PC-9 (cell line): ENCODE measurements around the gene HOATZ. TPM values are rescaled to one million over a fixed set of nuclear protein-coding genes. Genes with fewer than 3 reads are reported as not detected.
A peak's percentile ranks its signal among the peaks of the same experiment; 100 is the strongest.

ENCODE experiments used
- BruUV-seq: library from RNA; stranded (reverse); fragments of 400-500 nt; replicated peaks from 2 replicates; lab custom pipeline; 2021; lab: Mats Ljungman, UMichigan
- CTCF ChIA-PET: fragments of 300-600 bp; sonication (Branson Sonifier 250); formaldehyde crosslinking; loops from one replicate; lab custom pipeline; 2022; ENCODE audit warnings: antibody characterized with exemption; lab: Charles Lee
- POLR2A ChIA-PET: fragments of 300-600 bp; sonication (Branson Sonifier 250); formaldehyde crosslinking; loops from one replicate; lab custom pipeline; 2022; ENCODE audit warnings: antibody characterized with exemption; ENCODE audit not compliant: unreplicated experiment; lab: Charles Lee
- DNase-seq, 2 experiments: peaks; one replicate each; pipeline versions ENCODE4 v3.0.0 to v3.0.0-alpha.2; 2015 to 2022; ENCODE audit warnings: mixed read lengths in 1 of 2
- H2AFZ ChIP-seq: fragments of 200-600 bp; sonication (generic); 2 replicates; pipeline ENCODE4 v1.8.1; 2017; ENCODE audit warnings: antibody characterized with exemption
- H3F3A ChIP-seq: fragments of 200-600 bp; sonication (generic); 2 replicates; pipeline ENCODE4 v1.8.1; 2017; ENCODE audit warnings: antibody characterized with exemption, mild to moderate bottlenecking, low read depth; ENCODE audit not compliant: insufficient read depth
- H3K27ac ChIP-seq: fragments of 200-600 bp; sonication (generic); 2 replicates; pipeline ENCODE4 v1.6.1; 2016; ENCODE audit warnings: mixed run types
- H3K27me3 ChIP-seq: fragments of 200-600 bp; sonication (generic); 2 replicates; pipeline ENCODE4 v1.6.1; 2016; ENCODE audit warnings: low read depth, mixed run types; ENCODE audit not compliant: insufficient read depth
- H3K36me3 ChIP-seq: fragments of 200-600 bp; sonication (generic); 2 replicates; pipeline ENCODE4 v1.6.1; 2016; ENCODE audit warnings: low read depth, mixed run types
- H3K4me1 ChIP-seq: fragments of 200-600 bp; sonication (generic); replicated peaks from 2 replicates; pipeline ENCODE4 v1.6.1; 2016; ENCODE audit warnings: mixed run types; ENCODE audit not compliant: insufficient read depth
- H3K4me2 ChIP-seq: fragments of 200-600 bp; sonication (generic); 2 replicates; pipeline ENCODE4 v1.6.1; 2017; ENCODE audit warnings: mixed run types
- H3K4me3 ChIP-seq: fragments of 200-600 bp; sonication (generic); 2 replicates; pipeline ENCODE4 v1.6.1; 2016; ENCODE audit warnings: mixed run types
- H3K79me2 ChIP-seq: fragments of 200-600 bp; sonication (generic); 2 replicates; pipeline ENCODE4 v1.6.1; 2017; ENCODE audit warnings: low read depth, mixed run types
- H3K9me2 ChIP-seq: fragments of 200-600 bp; sonication (generic); 2 replicates; pipeline ENCODE4 v1.8.1; 2017; ENCODE audit warnings: mild to moderate bottlenecking; ENCODE audit not compliant: insufficient read depth
- H3K9me3 ChIP-seq: fragments of 200-600 bp; sonication (generic); 2 replicates; pipeline ENCODE4 v1.8.1; 2016; ENCODE audit warnings: low read depth; ENCODE audit not compliant: insufficient read depth
- H4K20me1 ChIP-seq: fragments of 200-600 bp; sonication (generic); 2 replicates; pipeline ENCODE4 v1.8.1; 2017; ENCODE audit not compliant: insufficient read depth
- CTCF ChIP-seq: fragments of 200-600 bp; sonication (generic); conservative IDR thresholded peaks from 2 replicates; pipeline ENCODE4 v1.6.1; 2017; ENCODE audit warnings: mixed run types, antibody characterized with exemption, mild to moderate bottlenecking, moderate library complexity
- EZH2 ChIP-seq: fragments of 200-600 bp; sonication (generic); IDR thresholded peaks from 2 replicates; pipeline ENCODE4 v1.8.0; 2017; ENCODE audit warnings: antibody characterized with exemption, low read depth
- intact Hi-C: fragments of 100-400 bp; cut with micrococcal nuclease; formaldehyde crosslinking; loops from one replicate; pipeline ENCODE4 v1.10.0; 2022; ENCODE audit not compliant: unreplicated experiment
- total RNA-seq: library from RNA; stranded (reverse); gene quantifications from 2 replicates; pipeline ENCODE4 v1.2.3, GENCODE V29; 2021

Gene HOATZ
- total RNA-seq, 1 experiment from 2014 or later = not detected

GRCh38 chr11:111559800-111560464, 45.4 kb downstream of the HOATZ start:
- no peak for TF ChIP-seq EZH2
- TF ChIP-seq CTCF = no peak
- no peaks in the 10 kb centered on the region for H3K27me3 ChIP-seq
- H4K20me1 ChIP-seq = no peaks in the 10 kb centered on the region
- H3K9me3 ChIP-seq = peaks cover 12% of the 10 kb centered on the region
- no peak overlapping the region for H3K4me2 ChIP-seq
- peaks cover 34% of the 10 kb centered on the region for H3F3A ChIP-seq
- peaks cover 36% of the 10 kb centered on the region for H3K4me1 ChIP-seq
- no peak for DNase-seq
- no peak overlapping the region for H3K27ac ChIP-seq
- no TSS peak for BruUV-seq
- no peaks in the 10 kb centered on the region for H3K79me2 ChIP-seq
- no peaks in the 10 kb centered on the region for H3K9me2 ChIP-seq
- no peak overlapping the region for H2AFZ ChIP-seq
- intact Hi-C loops = loop anchor here (5.0 kb wide), 1 partner anchor 597 kb away; no protein-coding TSS in a partner anchor
- peaks cover 14% of the 10 kb centered on the region; the same call in 1 of the 2 replicates for H3K36me3 ChIP-seq
- H3K4me3 ChIP-seq = no peak overlapping the region
- CTCF ChIA-PET = no interaction called here
- POLR2A ChIA-PET = no interaction called here

- Histone ChIP-seq H3K4me2 (peak overlapping the region; percentile 32; the same call in 1 of the 2 replicates), H3K79me2 (no peaks in the 10 kb centered on the region), H3K27me3 (no peaks in the 10 kb centered on the region), H2AFZ (no peak overlapping the region), H3F3A (peaks cover 26% of the 10 kb centered on the region), H3K4me3 (no peak overlapping the region), H3K4me1 (peaks cover 28% of the 10 kb centered on the region), H4K20me1 (no peaks in the 10 kb centered on the region), H3K9me3 (peaks cover 6% of the 10 kb centered on the region), H3K27ac (peak overlapping the region; percentile 66), H3K9me2 (no peaks in the 10 kb centered on the region), H3K36me3 (peaks cover 10% of the 10 kb centered on the region; the same call in 1 of the 2 replicates)
- ChIA-PET CTCF (no interaction called here), POLR2A (no interaction called here)
- no peak for TF ChIP-seq CTCF
- TF ChIP-seq EZH2 = no peak
- BruUV-seq = no TSS peak
- DNase-seq = no peak
- intact Hi-C loops = no loop called here
These were observed 46.2 kb downstream of the HOATZ start for GRCh38 chr11:111560800-111561199.

GRCh38 chr11:111561306-111561705, 46.7 kb downstream of the HOATZ start:
- DNase-seq = no peak
- Histone ChIP-seq H3K4me2 (peak overlapping the region; percentile 32), H3K27ac (peak overlapping the region; percentile 66), H3K79me2 (no peaks in the 10 kb centered on the region), H3K9me3 (peaks cover 1% of the 10 kb centered on the region; the same call in 1 of the 2 replicates), H3K27me3 (no peaks in the 10 kb centered on the region), H3F3A (peaks cover 26% of the 10 kb centered on the region), H3K9me2 (no peaks in the 10 kb centered on the region), H3K36me3 (0 out of 2 replicates have a peak, but pooled peaks cover 5% of the 10 kb centered on the region), H3K4me1 (peaks cover 28% of the 10 kb centered on the region), H2AFZ (no peak overlapping the region), H3K4me3 (no peak overlapping the region), H4K20me1 (no peaks in the 10 kb centered on the region)
- CTCF ChIA-PET = no interaction called here
- intact Hi-C loops = no loop called here
- BruUV-seq = no TSS peak
- TF ChIP-seq CTCF (no peak), EZH2 (no peak)
- POLR2A ChIA-PET = interaction anchor here (0.6 to 1.1 kb wide), 3 partner anchors 18 to 460 kb away, joined by 3 to 6 read pairs (median 3); no protein-coding TSS in a partner anchor
